ENCODE results near the gene ADAM11.

- TF ChIP-seq CTCF (IDR thresholded peaks at IDR 0.05) (no peak), POLR2A (IDR thresholded peaks at IDR 0.05) (no peak)
These were observed 13.7 kb downstream of the ADAM11 start for GRCh38 chr17:44772308-44773045.

Data from tibial nerve (tissue), 3 donors.